ENCODE measurements around the gene CDK10. TPM values are rescaled to one million over a fixed set of nuclear protein-coding genes. Genes with fewer than 3 reads are reported as not detected.

The CDK10 gene
- total RNA-seq, 1 experiment from 2014 or later: 98.0 TPM

- intact Hi-C loops (cut with micrococcal nuclease; ENCODE audit: unreplicated experiment): no loop called here
- H3K36me3 ChIP-seq (ENCODE audit: insufficient read depth, low read length, poor library complexity, severe bottlenecking): no peaks in the 10 kb centered on the region
- CTCF ChIA-PET: no interaction called here
- no peak overlapping the region for H3K4me3 ChIP-seq (ENCODE audit: low read depth, low read length, poor library complexity, severe bottlenecking)
- peaks cover 4% of the 10 kb centered on the region for H3K4me1 ChIP-seq (ENCODE audit: insufficient read depth, low read length, poor library complexity, severe bottlenecking)
- BruUV-seq (replicated peaks): no TSS peak
- H3K27me3 ChIP-seq (replicated peaks; ENCODE audit: insufficient read depth, low read depth, low read length, poor library complexity): no peaks in the 10 kb centered on the region
- DNase-seq (ENCODE audit: low spot score): no peak
- H3K27ac ChIP-seq (ENCODE audit: low read depth, low read length, poor library complexity, severe bottlenecking): no peak overlapping the region
- POLR2A ChIA-PET (ENCODE audit: low non-redundant PET): no interaction called here
- no peak for TF ChIP-seq EZH2 (IDR thresholded peaks at IDR 0.05; ENCODE audit: borderline replicate concordance, low read depth, low read length, poor library complexity, severe bottlenecking)
- TF ChIP-seq CTCF (conservative IDR thresholded peaks at IDR 0.05; ENCODE audit: low read depth, low read length): no peak
- H3K9me3 ChIP-seq (ENCODE audit: low read depth, low read length, poor library complexity, severe bottlenecking): no peaks in the 10 kb centered on the region
Observed at GRCh38 chr16:89639385-89639784, 47.1 kb upstream of the CDK10 start.

- Histone ChIP-seq H3K27me3 (replicated peaks; ENCODE audit: insufficient read depth, low read depth, low read length, poor library complexity) (no peaks in the 10 kb centered on the region), H3K27ac (ENCODE audit: low read depth, low read length, poor library complexity, severe bottlenecking) (no peak overlapping the region), H3K9me3 (ENCODE audit: low read depth, low read length, poor library complexity, severe bottlenecking) (no peaks in the 10 kb centered on the region), H3K4me3 (ENCODE audit: low read depth, low read length, poor library complexity, severe bottlenecking) (no peak overlapping the region), H3K4me1 (ENCODE audit: insufficient read depth, low read length, poor library complexity, severe bottlenecking) (peaks cover 4% of the 10 kb centered on the region), H3K36me3 (ENCODE audit: insufficient read depth, low read length, poor library complexity, severe bottlenecking) (peaks cover 14% of the 10 kb centered on the region)
- no TSS peak for BruUV-seq (replicated peaks)
- ChIA-PET CTCF (interaction anchor here (0.5 to 1.1 kb wide), 2 partner anchors 13 to 15 kb away, joined by 3 to 4 read pairs; no protein-coding TSS in a partner anchor), POLR2A (ENCODE audit: low non-redundant PET) (no interaction called here)
- no peak for DNase-seq (ENCODE audit: low spot score)
- intact Hi-C loops (cut with micrococcal nuclease; ENCODE audit: unreplicated experiment): loop anchor here (1.0 kb wide), 1 partner anchor 67 kb away; no protein-coding TSS in a partner anchor
- TF ChIP-seq CTCF (conservative IDR thresholded peaks at IDR 0.05; ENCODE audit: low read depth, low read length) (no peak), EZH2 (IDR thresholded peaks at IDR 0.05; ENCODE audit: borderline replicate concordance, low read depth, low read length, poor library complexity, severe bottlenecking) (no peak)
Observed at GRCh38 chr16:89641458-89642119, 44.9 kb upstream of the CDK10 start.

GRCh38 chr16:89642574-89642973, 43.9 kb upstream of the CDK10 start:
- H3K4me3 ChIP-seq (ENCODE audit: low read depth, low read length, poor library complexity, severe bottlenecking): no peak overlapping the region
- H3K27ac ChIP-seq (ENCODE audit: low read depth, low read length, poor library complexity, severe bottlenecking): no peak overlapping the region
- peaks cover 20% of the 10 kb centered on the region for H3K36me3 ChIP-seq (ENCODE audit: insufficient read depth, low read length, poor library complexity, severe bottlenecking)
- ChIA-PET POLR2A (ENCODE audit: low non-redundant PET) (no interaction called here), CTCF (interaction anchor here (0.6 kb wide), 2 partner anchors 15 to 29 kb away, joined by 3 to 6 read pairs; no protein-coding TSS in a partner anchor)
- peaks cover 4% of the 10 kb centered on the region for H3K4me1 ChIP-seq (ENCODE audit: insufficient read depth, low read length, poor library complexity, severe bottlenecking)
- TF ChIP-seq EZH2 (IDR thresholded peaks at IDR 0.05; ENCODE audit: borderline replicate concordance, low read depth, low read length, poor library complexity, severe bottlenecking) (no peak), CTCF (conservative IDR thresholded peaks at IDR 0.05; ENCODE audit: low read depth, low read length) (no peak)
- no peak for DNase-seq (ENCODE audit: low spot score)
- no TSS peak for BruUV-seq (replicated peaks)
- intact Hi-C loops (cut with micrococcal nuclease; ENCODE audit: unreplicated experiment): no loop called here
- no peaks in the 10 kb centered on the region for H3K27me3 ChIP-seq (replicated peaks; ENCODE audit: insufficient read depth, low read depth, low read length, poor library complexity)
- no peaks in the 10 kb centered on the region for H3K9me3 ChIP-seq (ENCODE audit: low read depth, low read length, poor library complexity, severe bottlenecking)

All from A673 (cell line).